GM18867 (cell line): Measurements from ENCODE around the gene RNLS.

Experiments
- ATAC-seq: cut with Tn5 transposase; IDR thresholded peaks from one replicate; pipeline ENCODE4 v1.9.1; 2021; ENCODE audit warnings: mild to moderate bottlenecking, moderate library complexity; ENCODE audit not compliant: unreplicated experiment

RNLS gene

DNA sequence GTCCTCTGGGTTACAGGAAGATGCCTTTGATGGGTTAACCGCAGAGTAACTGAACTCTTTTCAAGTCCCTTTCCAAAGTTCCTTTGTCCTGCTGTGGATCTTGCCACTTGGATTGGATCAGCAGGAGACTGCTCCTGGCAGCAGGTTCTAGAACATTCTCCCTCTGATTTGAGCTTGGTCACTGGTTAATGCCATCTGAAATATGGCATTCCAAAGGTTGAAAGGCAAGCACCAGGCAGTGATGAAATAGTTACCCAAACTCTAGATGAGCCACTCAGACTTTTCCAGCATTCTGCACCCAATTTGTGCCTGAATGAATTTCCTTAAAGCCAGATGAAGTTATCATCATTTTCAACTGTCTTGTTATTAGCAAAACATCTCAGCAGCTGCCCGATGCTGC, 343.9 kb downstream of the RNLS start:
- no peak for ATAC-seq

DNA sequence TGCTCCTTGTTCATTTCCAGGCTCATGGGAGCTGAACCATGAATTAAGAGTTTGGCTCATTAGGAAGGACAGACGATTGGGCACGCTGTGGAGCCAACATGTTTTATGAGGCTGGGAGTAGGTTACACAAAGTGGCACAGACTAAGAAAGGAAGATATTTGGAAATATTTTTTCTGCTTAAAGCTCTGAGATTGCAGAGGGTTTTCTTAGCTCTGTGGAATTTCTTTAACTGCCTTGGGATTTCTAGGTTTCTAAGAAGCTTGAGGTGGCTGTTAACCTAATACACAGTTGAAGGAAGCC, 344.6 kb downstream of the RNLS start:
- no peak for ATAC-seq

DNA sequence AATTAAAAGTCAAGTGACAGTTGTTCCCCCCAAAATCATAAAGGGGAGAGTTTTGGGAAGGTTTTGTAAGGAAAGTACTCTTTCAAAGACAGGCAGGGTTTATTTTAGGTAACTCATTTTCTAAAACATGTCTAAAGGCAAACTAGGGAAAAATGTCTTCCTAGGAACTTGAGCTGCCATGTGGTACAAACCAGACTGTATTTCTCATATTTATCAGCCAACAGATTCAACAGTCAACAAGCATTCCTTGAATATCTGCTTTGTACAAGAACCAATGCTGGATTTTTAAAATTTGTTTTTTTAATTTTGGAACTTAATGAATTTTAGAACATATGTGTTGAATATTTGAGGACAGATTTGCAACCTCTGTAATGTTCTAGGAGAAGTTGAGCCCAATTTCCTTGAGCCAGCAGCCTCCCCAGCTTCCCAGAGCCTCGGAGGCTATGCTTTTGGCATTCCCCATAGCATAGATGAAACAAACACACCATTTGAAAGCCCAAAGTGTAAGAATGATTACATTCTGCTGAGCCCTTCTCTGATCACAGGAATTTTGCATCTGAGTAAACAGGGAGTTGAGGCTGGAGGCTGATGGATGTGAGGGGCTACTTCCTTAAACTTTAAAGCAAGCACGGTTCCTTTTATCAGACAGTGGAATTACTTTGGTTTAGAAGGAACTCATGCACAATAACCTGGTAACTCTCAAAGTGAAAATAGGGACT, 345.1 kb downstream of the RNLS start:
- no peak for ATAC-seq

DNA sequence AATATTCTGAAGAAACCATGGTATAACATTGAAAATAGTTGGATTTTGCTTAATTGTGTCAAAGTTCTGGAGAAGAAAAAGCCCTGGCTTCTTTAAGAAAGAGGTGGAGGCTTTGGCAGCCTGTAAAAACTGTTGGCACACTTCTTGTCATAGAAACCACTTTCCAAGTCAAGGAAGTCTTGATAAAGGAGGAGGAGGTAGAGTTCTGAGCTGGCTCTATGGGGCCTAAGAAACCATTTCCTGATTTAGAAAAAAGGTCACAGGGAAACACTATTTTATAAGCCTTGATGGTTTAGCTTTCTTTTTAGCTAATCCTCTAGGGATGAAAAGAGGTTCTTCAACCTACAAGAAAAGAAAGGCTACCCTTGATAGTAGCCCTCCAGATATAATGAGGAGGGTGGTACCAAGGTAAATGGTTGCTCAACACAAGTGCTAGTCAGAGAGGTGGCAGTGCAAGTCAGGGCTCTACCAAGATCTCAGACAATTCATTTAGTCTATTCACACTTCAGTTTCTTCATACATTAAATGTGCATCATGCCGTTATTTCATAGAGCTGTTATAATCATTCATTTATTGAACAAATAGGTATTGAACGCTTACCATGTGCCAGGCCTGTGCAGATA, 346.9 kb downstream of the RNLS start:
- ATAC-seq, result no peak

DNA sequence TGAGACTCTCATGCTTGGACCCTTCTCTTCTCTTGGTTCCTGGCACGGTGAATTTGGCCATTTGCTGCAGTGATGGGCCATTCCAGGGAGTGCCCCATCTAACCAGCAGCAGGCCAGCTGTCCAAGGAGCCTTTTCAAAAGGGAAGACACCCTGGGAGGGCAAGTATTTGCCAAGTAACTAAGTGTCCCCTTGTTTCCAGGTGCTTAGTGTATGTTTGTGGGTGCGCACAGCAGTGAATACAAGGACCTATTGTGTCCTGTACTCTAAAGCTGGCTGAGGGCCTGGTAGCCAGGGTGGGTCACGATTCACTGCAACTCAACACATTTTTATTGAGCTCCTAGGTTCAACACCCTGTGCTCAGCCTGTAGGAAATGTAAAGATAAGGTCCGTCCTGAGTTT, 348.8 kb downstream of the RNLS start:
- no peak for ATAC-seq

DNA sequence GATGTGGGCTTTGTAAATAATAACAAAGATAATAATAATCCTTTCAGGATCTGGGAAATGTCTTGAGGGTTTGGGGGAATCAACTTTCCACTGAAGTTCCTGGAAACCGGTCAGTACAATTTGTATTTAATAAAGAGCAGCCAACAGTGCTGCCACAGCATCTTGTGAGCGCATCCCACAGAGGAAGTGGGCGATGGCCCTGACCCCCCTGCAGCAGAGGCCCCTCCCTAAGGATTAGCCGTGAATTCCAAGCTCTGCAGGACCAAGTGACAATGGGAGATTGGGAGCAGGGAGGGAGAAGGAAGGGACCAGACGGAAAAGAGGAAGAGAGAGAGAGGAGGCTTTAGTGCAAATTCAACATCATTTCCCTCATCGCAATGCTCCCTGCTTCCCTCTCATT, 349.2 kb downstream of the RNLS start:
- ATAC-seq, result no peak

DNA sequence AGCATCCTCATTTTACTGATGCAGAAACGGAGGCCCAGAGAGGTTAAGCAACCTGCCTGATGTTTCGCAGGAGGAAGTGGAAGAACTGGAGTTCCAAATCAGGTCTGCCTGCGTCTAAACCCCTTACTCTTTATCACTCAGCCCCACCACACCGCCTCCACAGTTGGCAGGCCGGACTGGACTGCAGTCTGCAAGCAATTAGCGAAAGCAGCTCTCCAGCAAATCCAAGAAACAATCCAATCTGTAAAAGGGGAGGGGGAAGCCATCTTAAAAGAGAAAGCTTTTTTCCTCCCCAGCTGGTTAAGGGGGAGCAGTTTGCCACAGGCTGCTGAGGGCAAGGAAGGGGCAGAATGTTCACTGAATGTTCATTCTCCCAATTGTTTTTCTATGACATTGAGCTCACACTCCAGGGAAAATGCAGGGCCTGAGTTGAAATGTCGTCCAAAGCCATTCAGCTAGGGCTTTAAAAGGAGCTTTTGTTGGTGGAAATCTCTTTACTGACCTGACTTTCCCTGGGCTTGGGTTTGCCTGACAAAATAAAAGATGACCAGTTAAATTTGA, 350.1 kb downstream of the RNLS start:
- no peak for ATAC-seq

DNA sequence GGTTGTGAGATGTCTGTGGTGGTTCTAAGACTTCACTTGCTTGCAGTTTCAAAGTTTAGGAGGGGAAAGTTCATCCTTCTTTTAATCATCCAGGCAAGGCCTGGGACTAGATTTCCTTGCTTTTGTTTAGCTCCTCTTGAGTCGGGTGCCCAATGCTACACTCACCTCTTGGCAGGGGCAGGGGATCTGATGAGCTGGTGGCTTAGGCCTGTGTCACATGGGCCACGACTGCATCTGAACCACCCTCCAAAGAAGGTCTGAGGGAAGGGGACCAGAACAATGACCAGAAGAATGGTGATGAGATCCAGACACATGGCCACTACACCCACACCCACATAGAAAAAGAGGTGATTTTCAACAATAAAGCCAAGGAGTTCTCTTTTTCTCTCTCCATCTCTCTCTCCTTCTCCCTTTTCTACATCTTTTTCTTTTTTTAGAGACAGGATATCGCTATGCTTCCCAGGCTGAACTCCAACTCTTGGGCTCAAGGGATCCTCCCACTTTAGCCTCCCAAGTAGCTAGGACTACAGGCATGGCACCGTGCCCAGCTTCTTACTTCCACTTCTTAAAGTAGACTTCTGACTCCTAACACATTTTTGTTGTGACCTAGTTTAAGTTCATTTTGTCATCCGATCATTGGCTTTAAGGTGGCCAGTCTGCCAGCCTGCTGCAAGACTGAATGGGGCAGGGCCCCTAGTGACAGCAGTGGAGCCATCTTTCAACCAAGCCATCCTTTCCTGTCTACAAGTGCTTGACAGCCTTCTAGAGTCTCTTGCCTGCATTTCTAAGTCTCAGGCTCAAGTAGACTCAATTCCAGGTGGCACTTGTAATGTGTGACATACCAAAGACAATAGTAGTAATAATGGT, 350.9 kb downstream of the RNLS start:
- ATAC-seq, result no peak

DNA sequence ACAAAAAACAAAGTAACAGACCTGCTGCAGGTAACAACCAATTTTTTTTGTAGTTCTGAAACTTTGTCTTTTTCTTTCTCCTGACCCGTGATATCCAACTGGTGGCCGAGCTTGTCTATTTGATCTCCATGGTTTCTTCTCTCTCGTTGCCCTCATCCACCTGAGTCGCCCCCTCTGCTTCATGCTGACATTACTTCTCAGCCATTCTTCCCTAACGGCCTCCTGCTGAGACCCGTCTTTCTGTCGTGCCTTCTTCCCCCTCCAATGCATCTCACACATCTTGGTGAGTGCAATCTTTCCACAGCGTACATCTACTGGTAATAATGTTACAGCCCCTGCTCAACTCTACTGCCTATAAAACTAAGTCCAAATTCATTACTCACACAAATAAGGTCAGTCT, 352.9 kb downstream of the RNLS start:
- no peak for ATAC-seq

DNA sequence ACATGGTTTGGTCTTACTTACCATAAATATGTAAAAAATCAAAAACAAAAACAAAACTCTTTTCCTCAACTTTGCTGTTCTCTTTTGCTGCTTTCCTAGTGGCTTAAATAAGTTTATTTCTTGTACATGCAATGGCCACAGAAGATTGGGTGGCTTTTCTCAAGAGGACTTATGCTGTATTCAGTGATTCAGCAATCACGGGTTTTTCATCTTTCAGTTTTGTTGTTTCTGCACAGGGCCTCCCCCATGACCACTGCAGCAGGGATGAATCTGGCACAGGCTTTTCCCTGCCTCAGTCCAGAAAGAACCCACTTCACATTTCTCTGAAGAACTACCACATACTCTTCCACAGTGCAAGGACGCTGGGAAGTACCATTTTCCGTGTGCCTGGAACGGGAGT, 355.0 kb downstream of the RNLS start:
- ATAC-seq, result no peak

DNA sequence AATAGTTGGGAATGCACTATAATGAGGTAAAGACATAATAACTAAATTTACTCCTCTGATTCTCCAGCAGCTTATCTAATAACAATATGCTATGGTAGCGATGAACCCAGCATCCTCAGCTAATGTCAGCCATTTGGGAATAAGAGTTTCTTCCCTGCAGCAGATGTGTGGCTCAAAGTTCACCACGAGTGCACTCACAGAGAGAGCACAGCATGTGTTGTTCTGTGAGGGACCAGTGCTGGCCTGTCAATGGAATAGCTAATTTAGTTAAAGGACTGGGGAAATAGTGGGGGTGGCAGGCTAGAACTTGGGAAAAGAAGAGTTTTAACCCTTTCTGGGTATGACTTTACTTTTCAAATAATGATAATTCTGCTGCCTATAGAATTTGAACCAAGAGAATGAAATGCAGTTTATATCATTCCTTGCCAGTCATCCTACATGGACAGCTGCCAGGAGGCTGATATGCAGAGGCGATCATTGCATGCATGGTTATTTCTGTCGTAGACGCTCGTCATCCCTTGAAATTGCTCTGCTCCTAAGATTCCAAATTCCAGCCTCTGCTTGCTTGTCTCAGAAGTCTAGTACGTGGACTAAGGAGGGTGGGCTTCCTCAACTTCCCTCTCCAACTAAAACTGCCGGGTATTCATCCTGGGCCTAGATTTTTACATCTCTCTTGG, 355.6 kb downstream of the RNLS start:
- no peak for ATAC-seq

DNA sequence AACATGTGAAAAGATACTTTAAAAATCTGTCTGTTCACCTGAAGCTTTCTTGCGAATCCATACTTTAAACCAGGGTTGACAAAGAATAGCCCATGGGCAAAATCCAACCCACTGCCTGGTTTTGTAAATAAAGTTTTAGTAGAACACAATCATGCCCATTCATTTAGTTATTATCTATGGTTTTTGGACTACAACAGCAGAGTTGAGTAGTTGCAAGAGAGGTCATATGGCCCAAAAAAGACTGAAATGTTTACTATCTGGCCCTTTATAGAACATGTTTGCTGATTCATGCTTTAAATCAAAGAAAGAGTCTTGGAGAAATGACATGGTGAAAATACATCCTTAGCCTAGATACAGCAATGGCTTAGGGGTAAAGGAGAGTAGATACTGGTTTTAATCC, 356.2 kb downstream of the RNLS start:
- ATAC-seq, result no peak

DNA sequence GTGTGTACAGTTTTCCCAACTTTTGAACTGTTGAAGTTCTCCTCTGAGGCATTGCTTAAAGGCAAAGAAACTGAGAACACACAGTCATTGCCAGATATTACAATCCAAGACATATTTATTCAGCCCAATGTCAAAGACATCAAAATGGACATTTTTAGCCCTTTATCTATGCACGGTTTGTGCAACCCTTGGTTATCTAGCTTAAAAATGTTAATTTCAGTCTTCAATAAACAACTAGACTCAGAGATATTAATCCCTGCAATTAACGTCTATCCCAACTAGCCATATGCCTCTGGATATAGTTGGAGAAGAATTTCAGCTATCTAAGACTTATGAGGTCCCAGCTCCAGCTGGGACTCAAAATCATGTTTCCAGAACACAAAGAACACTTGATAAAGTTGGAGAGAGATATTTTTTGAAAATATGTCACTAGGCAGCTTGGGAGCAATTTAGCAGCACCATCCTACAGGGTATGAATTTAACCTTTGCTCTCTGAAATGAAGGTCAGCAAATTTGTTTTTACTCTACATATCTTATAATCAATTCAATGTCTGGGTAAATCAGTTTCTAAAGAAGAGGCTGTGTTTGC, 357.0 kb downstream of the RNLS start:
- no peak for ATAC-seq
